Thymus (tissue), 11 donors: ENCODE results near the gene RNF40. TPM values are rescaled to one million over a fixed set of nuclear protein-coding genes. Genes with fewer than 3 reads are reported as not detected.

Source experiments
- DNase-seq, 9 donors: peaks; one replicate each; pipeline ENCODE4 v3.0.0-alpha.2; 2013; ENCODE audit warnings: low spot score in 9 of 9, low read depth in 6 of 9, missing footprints in 1 of 9
- H3K27ac ChIP-seq, 2 donors: one replicate each; pipeline ENCODE4 v1.5.1; 2013; ENCODE audit warnings: control low read depth in 1 of 2, low read depth in 1 of 2, low read length in 1 of 2, mild to moderate bottlenecking in 1 of 2, moderate library complexity in 1 of 2
- H3K27me3 ChIP-seq, 2 donors: one replicate each; pipeline ENCODE4 v1.5.1; 2013; ENCODE audit warnings: low read length in 1 of 2; ENCODE audit not compliant: control insufficient read depth in 2 of 2, insufficient read depth in 1 of 2
- H3K36me3 ChIP-seq, 2 donors: one replicate each; pipeline ENCODE4 v1.5.1; 2013; ENCODE audit warnings: low read length in 1 of 2, mild to moderate bottlenecking in 1 of 2, moderate library complexity in 1 of 2; ENCODE audit not compliant: control insufficient read depth in 2 of 2, insufficient read depth in 2 of 2
- H3K4me1 ChIP-seq, 2 donors: one replicate each; pipeline ENCODE4 v1.5.1; 2013; ENCODE audit warnings: low read length in 2 of 2; ENCODE audit not compliant: control insufficient read depth in 2 of 2, insufficient read depth in 2 of 2
- H3K4me3 ChIP-seq, 2 donors: one replicate each; pipeline ENCODE4 v1.5.1; 2013; ENCODE audit warnings: low read length in 2 of 2, control low read depth in 1 of 2, mild to moderate bottlenecking in 1 of 2
- H3K9me3 ChIP-seq, 2 donors: one replicate each; pipeline ENCODE4 v1.5.1; 2013; ENCODE audit warnings: low read length in 1 of 2, mild to moderate bottlenecking in 1 of 2; ENCODE audit not compliant: control insufficient read depth in 2 of 2, insufficient read depth in 1 of 2
- whole genome bisulfite sequencing: extraction: QIAGEN DNeasy Blood & Tissue Kit; methylation state at CpG from one replicate; pipeline ENCODE4 v1.1.7; 2013; 5-methylcytosine and 5-hydroxymethylcytosine counted together
- polyA plus RNA-seq: library from polyadenylated mRNA; stranded (reverse); fragments of 200-250 nt; gene quantifications from one replicate; pipeline ENCODE4 v1.2.3, GENCODE V29; 2013
- total RNA-seq: library from RNA; stranded (reverse); fragments of 120-200 nt; gene quantifications from one replicate; pipeline ENCODE4 v1.2.4, GENCODE V29; 2013
- donor health status: healthy.

Gene RNF40
- total and polyA plus RNA-seq, 2 donors = 42.4 to 74.8 TPM

DNA sequence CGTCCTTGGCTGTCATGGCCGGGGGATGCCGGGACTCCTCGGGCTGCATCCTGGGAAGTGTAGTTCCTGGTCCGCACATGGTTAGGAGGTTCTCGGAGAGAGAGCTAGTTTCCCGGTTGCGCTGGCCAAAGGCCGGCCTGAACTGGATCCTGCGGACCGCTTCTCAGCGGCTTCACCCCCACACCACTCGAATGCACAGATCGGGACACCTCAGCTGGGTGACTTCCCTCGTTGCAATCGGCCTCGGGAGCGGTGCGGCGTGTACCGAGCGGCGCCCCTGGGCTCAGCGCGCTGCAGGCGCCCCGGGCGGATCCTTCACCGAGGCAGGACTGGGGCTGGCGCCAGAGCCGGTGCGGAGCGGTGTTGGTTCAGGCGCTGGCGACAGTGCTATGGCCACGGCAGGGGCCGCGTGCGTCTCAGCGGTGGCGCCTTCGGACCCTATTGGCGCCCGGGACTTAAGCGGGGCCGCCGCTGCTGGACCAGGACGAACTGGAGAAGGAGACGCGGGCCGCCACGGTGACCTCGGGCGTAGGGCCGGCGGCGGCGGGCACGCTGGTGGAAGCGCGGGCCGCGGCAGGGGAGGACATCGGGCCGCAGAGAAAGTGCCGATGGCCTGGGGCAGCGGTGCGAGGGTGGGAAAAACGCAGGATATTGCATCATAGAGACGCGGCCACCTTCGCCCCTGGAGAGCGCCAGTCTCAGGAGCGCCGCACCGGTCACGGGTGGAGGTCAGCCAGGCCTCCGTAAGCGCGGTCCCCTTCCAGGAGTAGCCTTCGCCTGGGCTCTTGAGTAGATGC lies 13.5 kb downstream of the RNF40 start:
- peaks cover 13 to 18% of the 10 kb centered on the region in 2 donors for H3K4me1 ChIP-seq
- peak overlapping the region; percentile 52 to 53 for H3K4me3 ChIP-seq
- peaks cover 40 to 42% of the 10 kb centered on the region in 2 donors for H3K36me3 ChIP-seq
- H3K27ac ChIP-seq = peak overlapping the region; percentile 15 to 24
- under 1% methylated on average over 81 of the region's 81 CpGs for WGBS
- H3K9me3 ChIP-seq = no peaks in the 10 kb centered on the region
- DNase-seq = peak in 5 of 9 donors; percentile 21 to 72 (median 53)
- peaks cover 0 to 16% of the 10 kb centered on the region in 2 donors for H3K27me3 ChIP-seq

DNA sequence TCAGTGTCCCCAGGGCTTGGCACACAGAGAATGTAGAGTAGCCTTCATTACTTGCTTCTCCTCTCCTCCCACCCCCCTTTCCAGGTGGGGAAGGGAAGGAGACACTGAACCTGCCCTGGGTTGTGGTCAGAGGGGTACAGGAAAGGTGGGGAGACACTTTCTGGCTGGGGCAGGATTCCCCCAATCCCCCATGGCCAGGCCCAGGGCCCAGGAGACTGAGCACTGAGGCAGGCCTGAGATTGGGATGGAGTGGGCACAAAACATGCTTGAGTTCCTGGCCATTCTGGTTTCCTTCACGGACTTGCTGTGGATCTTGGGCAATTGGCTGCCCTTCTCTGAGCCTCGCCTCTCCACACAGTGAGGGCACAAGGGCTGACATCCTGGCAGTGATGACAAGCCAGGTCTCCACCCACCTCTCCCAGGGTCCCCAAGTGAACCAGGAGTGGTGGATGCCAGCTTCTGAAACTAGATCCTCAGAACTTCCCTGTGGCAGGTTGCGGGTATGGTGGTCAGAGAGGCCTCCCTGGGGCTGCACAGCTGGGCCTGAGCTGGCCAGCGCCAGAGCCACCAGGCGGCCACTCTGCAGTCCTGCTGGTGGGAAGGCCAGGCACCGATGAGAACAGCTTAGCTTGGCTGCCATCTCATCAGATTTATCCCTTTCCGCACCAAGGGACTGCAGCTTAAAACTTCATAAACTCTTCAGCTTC lies 15.6 kb downstream of the RNF40 start:
- Histone ChIP-seq H3K4me1 (peaks cover 13 to 18% of the 10 kb centered on the region in 2 donors), H3K27me3 (peaks cover 0 to 16% of the 10 kb centered on the region in 2 donors), H3K4me3 (no peak overlapping the region), H3K36me3 (peaks cover 33 to 36% of the 10 kb centered on the region in 2 donors), H3K9me3 (no peaks in the 10 kb centered on the region), H3K27ac (no peak overlapping the region)
- WGBS = 96% methylated on average over 7 of the region's 7 CpGs
- no peak for DNase-seq

DNA sequence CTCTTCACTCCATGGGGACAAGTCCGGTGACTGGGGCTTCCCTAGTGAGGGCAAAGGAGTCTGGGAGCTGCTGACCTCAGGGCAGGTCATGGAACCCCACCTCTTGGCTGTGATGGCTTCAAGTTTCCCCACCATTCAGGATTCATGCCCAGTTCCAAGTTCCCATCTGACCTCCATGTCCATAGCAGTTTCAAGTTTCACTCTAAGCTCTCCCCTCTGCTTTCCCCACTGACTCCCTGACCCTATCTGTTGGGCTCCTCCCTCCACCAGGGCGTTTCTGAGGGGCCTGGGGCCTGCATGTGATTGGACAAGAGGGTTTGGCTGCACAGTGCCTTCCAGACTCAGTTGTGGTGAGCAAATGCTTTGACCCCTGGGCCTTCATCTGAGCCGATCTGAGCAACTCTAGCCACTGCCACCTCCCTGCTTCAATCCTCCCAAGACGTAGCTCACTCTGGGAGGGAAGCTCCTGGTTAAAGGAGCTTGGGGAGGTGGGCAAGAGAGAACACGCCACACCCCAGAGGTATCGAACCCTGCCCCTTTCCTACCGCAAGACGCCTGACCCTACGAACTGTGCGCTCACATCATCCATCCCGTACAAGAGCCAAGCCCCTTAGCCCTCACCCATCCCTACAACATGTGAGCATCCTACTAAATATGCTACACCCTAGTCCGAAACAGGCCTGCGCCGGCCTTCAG lies 16.6 kb downstream of the RNF40 start:
- H3K27ac ChIP-seq = no peak overlapping the region

DNA sequence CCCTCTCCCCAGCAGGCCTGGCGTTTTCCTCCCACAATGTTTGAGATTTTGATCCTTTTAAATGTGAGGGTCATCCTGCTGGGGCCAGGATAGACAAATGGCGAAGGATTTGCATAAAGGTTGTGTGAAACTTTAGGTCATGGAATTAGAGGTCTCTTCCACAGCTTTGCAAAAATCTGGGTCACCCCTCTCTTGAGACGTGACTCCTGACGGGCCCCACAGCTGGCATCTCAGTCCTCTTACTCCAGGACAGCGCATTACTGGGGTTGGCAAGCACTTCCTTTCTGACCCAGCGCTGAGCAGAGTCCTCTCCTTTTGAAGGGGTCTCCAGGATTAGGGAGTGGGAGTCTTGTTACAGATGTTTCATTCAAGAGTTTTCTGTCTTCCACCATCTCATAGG lies 17.5 kb downstream of the RNF40 start:
- H3K27ac ChIP-seq = no peak overlapping the region
- H3K4me1 ChIP-seq = peaks cover 13 to 18% of the 10 kb centered on the region in 2 donors
- peaks cover 0 to 16% of the 10 kb centered on the region in 2 donors for H3K27me3 ChIP-seq
- no peak for DNase-seq
- 98% methylated on average over 6 of the region's 6 CpGs for WGBS
- H3K36me3 ChIP-seq = peaks cover 27 to 29% of the 10 kb centered on the region in 2 donors
- no peak overlapping the region for H3K4me3 ChIP-seq
- no peaks in the 10 kb centered on the region for H3K9me3 ChIP-seq

More for the DNA sequence above, 16.6 kb downstream of the RNF40 start:
- Histone ChIP-seq H3K9me3 (no peaks in the 10 kb centered on the region), H3K4me3 (no peak overlapping the region), H3K4me1 (peaks cover 13 to 18% of the 10 kb centered on the region in 2 donors), H3K27me3 (peaks cover 0 to 16% of the 10 kb centered on the region in 2 donors), H3K36me3 (peaks cover 33 to 36% of the 10 kb centered on the region in 2 donors)
- DNase-seq = no peak
- 95% methylated on average over 14 of the region's 14 CpGs for WGBS

DNA sequence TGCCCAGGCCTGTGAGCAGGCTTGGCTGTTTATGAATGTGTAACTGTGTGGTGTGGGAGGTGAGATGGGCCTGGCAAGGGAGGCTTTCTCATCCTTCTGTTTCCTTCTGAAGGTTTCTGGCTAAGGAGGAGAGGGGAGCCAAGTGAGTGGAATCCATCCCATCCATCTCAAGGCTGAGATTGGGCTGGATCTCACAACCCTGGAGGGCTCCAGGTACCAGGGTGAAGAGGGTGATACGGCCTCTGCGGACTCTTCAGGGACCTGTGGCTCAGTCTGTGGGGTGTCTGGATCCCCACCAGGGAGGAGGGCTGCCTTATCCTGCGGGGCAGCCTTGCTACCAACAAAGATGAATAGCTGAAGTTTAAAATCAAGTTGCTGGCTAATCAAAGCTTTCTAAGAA lies 17.9 kb downstream of the RNF40 start:
- over 99% methylated on average over 3 of the region's 3 CpGs for WGBS
- Histone ChIP-seq H3K4me3 (no peak overlapping the region), H3K27ac (no peak overlapping the region), H3K27me3 (peaks cover 0 to 15% of the 10 kb centered on the region in 2 donors), H3K9me3 (no peaks in the 10 kb centered on the region), H3K36me3 (peaks cover 24 to 27% of the 10 kb centered on the region in 2 donors), H3K4me1 (peaks cover 11 to 15% of the 10 kb centered on the region in 2 donors)
- DNase-seq = no peak

DNA sequence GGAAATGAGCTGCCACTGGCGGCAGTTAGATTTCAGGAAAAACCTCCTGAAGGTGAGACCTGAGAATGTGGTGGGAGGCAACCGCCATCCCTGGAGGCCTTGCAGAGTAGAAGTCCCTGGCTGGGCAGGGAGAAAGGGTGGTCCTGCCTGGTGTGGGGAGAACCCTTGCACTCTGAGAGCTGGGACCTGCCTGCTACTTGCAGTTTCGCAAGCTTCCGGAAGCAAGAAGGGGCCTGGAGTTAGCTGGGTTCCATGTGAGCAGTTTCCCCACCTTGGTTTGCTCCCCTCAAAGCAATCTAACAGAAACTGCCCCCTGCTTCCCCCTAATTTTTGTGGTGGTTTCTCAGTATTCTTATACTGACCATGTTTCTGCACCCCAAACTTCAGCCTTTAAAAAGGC lies 18.4 kb downstream of the RNF40 start:
- no peak overlapping the region for H3K4me3 ChIP-seq
- 95% methylated on average over 4 of the region's 4 CpGs for WGBS
- H3K27ac ChIP-seq = no peak overlapping the region
- DNase-seq = no peak
- H3K27me3 ChIP-seq = peaks cover 0 to 10% of the 10 kb centered on the region in 2 donors
- H3K4me1 ChIP-seq = peaks cover 7 to 12% of the 10 kb centered on the region in 2 donors
- H3K9me3 ChIP-seq = no peaks in the 10 kb centered on the region
- peaks cover 24 to 31% of the 10 kb centered on the region in 2 donors for H3K36me3 ChIP-seq

DNA sequence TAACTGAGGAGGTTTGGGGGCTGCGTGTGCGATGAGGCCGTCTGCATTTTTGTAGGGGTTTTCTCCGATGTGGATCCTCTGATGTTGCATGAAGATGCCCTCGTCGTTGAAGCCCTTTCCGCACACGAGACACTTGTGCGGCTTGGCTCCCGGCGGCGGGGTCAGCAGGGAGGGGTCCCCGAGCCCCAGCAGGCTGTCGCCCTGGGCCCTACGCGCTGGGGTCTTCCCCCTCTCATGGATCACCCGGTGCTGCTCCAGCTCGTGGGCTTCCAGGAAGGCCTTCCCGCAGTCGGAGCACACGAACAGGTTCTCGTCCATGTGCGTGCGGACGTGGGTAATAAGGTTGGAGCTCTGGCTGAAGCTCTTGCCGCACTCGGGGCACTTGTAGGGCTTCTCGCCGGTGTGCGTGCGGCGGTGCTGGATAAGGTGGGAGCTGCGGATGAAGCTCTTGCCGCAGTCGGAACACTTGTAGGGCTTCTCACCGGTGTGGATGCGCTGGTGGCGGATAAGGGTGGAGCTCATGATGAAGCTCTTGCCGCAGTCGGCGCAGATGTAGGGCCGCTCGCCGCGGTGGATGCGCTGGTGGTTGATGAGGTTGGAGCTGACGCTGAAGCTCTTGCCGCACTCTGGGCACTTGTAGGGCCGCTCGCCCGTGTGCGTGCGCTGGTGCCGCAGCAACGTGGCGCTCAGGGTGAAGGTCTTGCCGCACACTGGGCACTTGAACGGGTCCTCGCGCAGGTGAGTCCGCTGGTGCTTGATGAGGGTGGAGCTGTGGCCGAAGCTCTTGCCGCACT lies 20.6 kb downstream of the RNF40 start:
- WGBS = 99% methylated on average over 63 of the region's 63 CpGs
- no peak overlapping the region for H3K27ac ChIP-seq
- no peaks in the 10 kb centered on the region for H3K9me3 ChIP-seq
- DNase-seq = no peak
- peaks cover 6 to 16% of the 10 kb centered on the region in 2 donors for H3K4me1 ChIP-seq
- H3K4me3 ChIP-seq = no peak overlapping the region
- peaks cover 24 to 31% of the 10 kb centered on the region in 2 donors for H3K36me3 ChIP-seq
- peaks cover 0 to 16% of the 10 kb centered on the region in 2 donors for H3K27me3 ChIP-seq

DNA sequence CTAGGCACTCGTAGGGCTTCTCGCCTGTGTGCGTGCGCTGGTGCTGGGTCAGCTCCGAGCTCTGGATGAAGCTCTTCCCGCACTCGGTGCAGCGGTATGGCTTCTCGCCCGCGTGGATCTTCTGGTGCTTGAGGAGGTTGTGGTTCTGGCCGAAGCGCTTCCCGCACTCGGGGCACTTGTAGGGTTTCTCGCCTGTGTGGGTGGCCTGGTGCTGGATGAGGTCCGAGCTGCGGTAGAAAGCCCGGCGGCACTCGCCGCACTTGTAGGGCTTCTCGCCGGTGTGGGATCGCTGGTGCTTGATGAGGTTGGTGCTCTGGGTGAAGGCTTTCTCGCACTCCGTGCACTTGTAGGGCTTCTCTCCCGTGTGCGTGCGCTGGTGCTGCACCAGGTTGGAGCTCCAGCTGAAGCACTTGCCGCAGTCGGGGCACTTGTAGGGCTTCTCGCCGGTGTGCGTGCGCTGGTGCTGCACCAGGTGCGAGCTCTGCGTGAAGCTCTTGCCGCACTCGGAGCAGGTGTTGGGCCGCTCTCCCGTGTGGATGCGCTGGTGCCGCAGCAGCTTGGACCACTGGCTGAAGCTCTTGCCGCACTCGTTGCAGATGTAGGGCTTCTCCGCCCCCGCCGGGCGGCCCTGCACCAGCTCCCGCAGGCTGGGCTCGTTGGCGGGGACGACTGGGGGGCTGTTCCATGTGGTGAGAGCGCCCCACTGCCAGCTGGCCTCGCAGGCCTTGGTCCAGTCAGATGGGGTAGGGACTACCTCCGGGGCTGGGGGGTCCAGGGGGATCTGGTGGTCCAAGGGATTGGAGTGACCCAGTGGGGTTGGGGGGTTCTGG lies 21.4 kb downstream of the RNF40 start:
- Histone ChIP-seq H3K27me3 (peaks cover 0 to 22% of the 10 kb centered on the region in 2 donors), H3K36me3 (peaks cover 24 to 31% of the 10 kb centered on the region in 2 donors), H3K4me1 (peaks cover 6 to 19% of the 10 kb centered on the region in 2 donors), H3K9me3 (no peaks in the 10 kb centered on the region), H3K27ac (no peak overlapping the region), H3K4me3 (no peak overlapping the region)
- DNase-seq = no peak
- WGBS = 98% methylated on average over 57 of the region's 57 CpGs
